Glomerular visceral epithelial cell (primary cell): ENCODE measurements around the gene MLH3.

ENCODE experiments used
- DNase-seq: peaks from one replicate; pipeline ENCODE4 v3.0.0-alpha.2; 2016; ENCODE audit errors: extremely low spot score

MLH3 gene

GRCh38 chr14:75067212-75067611, 15.9 kb upstream of the MLH3 start:
- no peak for DNase-seq

- no peak for DNase-seq
Observed at GRCh38 chr14:75066691-75067090, 15.4 kb upstream of the MLH3 start.

GRCh38 chr14:75064205-75064567, 12.9 kb upstream of the MLH3 start:
- DNase-seq: no peak

- peak; percentile 92 for DNase-seq
Observed at GRCh38 chr14:75063491-75064204, 12.4 kb upstream of the MLH3 start, which contains the start of gene ACYP1. Gene ACYP1, minus strand, starts transcription at chr14:75064024. Its CDS starts 471 bp downstream, at chr14:75063553.

GRCh38 chr14:75063013-75063412, 11.7 kb upstream of the MLH3 start:
- DNase-seq: no peak

- no peak for DNase-seq
Observed at GRCh38 chr14:75060420-75060819, 9.2 kb upstream of the MLH3 start.

- DNase-seq: no peak
Observed at GRCh38 chr14:75059642-75060041, 8.4 kb upstream of the MLH3 start.

GRCh38 chr14:75054421-75054820, 3.2 kb upstream of the MLH3 start:
- DNase-seq: no peak

- no peak for DNase-seq
Observed at GRCh38 chr14:75053396-75054291, 2.4 kb upstream of the MLH3 start.

GRCh38 chr14:75051556-75051899, 261 bp upstream of the MLH3 start:
- no peak for DNase-seq

- DNase-seq: no peak
Observed at GRCh38 chr14:75049731-75050201, 1.5 kb downstream of the MLH3 start.

- no peak for DNase-seq
Observed at GRCh38 chr14:75049136-75049535, 2.1 kb downstream of the MLH3 start.

- DNase-seq: no peak
Observed at GRCh38 chr14:75048101-75048500, 3.2 kb downstream of the MLH3 start.

- no peak for DNase-seq
Observed at GRCh38 chr14:75047506-75047905, 3.8 kb downstream of the MLH3 start.

- DNase-seq: no peak
Observed at GRCh38 chr14:75046899-75047298, 4.4 kb downstream of the MLH3 start.

GRCh38 chr14:75046275-75046674, 5.0 kb downstream of the MLH3 start:
- no peak for DNase-seq

- no peak for DNase-seq
Observed at GRCh38 chr14:75044752-75045151, 6.5 kb downstream of the MLH3 start.

GRCh38 chr14:75044322-75044721, 6.9 kb downstream of the MLH3 start:
- DNase-seq: peak; percentile 63

GRCh38 chr14:75042035-75042434, 9.2 kb downstream of the MLH3 start:
- peak; percentile 35 for DNase-seq

- peak; percentile 49 for DNase-seq
Observed at GRCh38 chr14:75041613-75042012, 9.7 kb downstream of the MLH3 start.

- no peak for DNase-seq
Observed at GRCh38 chr14:75040959-75041358, 10.3 kb downstream of the MLH3 start.

- DNase-seq: no peak
Observed at GRCh38 chr14:75040507-75040906, 10.8 kb downstream of the MLH3 start.

- DNase-seq: no peak
Observed at GRCh38 chr14:75032939-75033338, 18.3 kb downstream of the MLH3 start.
